GM23338 (cell line): ENCODE data around the gene KRTAP16-1. TPM values are rescaled to one million over a fixed set of nuclear protein-coding genes. Genes with fewer than 3 reads are reported as not detected.

Experiments used
- ATAC-seq: fragments of 200-7000 bp; cut with Tn5 transposase; 3 replicates; pipeline ENCODE4 v1.9.1; 2020
- DNase-seq: peaks from one replicate; pipeline ENCODE4 v3.0.0-alpha.2; 2015; ENCODE audit warnings: low spot score
- H2AFZ ChIP-seq: fragments of 200-600 bp; sonication (generic); 2 replicates; pipeline ENCODE4 v1.8.0; 2016; ENCODE audit warnings: antibody characterized with exemption, mild to moderate bottlenecking, moderate library complexity
- H3F3A ChIP-seq: fragments of 200-600 bp; sonication (generic); replicated peaks from 2 replicates; pipeline ENCODE4 v1.8.0; 2017; ENCODE audit warnings: antibody characterized with exemption, mixed run types, low read depth
- H3K27ac ChIP-seq: fragments of 200-600 bp; sonication (generic); 2 replicates; pipeline ENCODE4 v1.6.1; 2016; ENCODE audit warnings: low read depth
- H3K27me3 ChIP-seq: fragments of 200-600 bp; sonication (generic); 2 replicates; pipeline ENCODE4 v1.8.0; 2016; ENCODE audit warnings: mild to moderate bottlenecking, mixed run types, moderate library complexity; ENCODE audit not compliant: insufficient read depth
- H3K36me3 ChIP-seq: fragments of 200-600 bp; sonication (generic); 2 replicates; pipeline ENCODE4 v1.8.0; 2016; ENCODE audit warnings: mild to moderate bottlenecking; ENCODE audit not compliant: insufficient read depth
- H3K4me1 ChIP-seq: fragments of 200-600 bp; sonication (generic); 2 replicates; pipeline ENCODE4 v1.8.0; 2016; ENCODE audit warnings: mild to moderate bottlenecking, moderate library complexity; ENCODE audit not compliant: insufficient read depth
- H3K4me2 ChIP-seq: fragments of 200-600 bp; sonication (generic); 2 replicates; pipeline ENCODE4 v1.7.1; 2017; ENCODE audit warnings: mixed run types
- H3K4me3 ChIP-seq: fragments of 200-600 bp; sonication (generic); 2 replicates; pipeline ENCODE4 v1.6.1; 2016; ENCODE audit warnings: mixed run types
- H3K79me2 ChIP-seq: fragments of 200-600 bp; sonication (generic); replicated peaks from 2 replicates; pipeline ENCODE4 v1.8.0; 2017; ENCODE audit warnings: mild to moderate bottlenecking; ENCODE audit not compliant: insufficient read depth
- H3K9me2 ChIP-seq: fragments of 200-600 bp; sonication (generic); 2 replicates; pipeline ENCODE4 v1.8.0; 2017; ENCODE audit not compliant: insufficient read depth
- H4K20me1 ChIP-seq: fragments of 200-600 bp; sonication (generic); replicated peaks from 2 replicates; pipeline ENCODE4 v1.8.0; 2017; ENCODE audit warnings: mild to moderate bottlenecking; ENCODE audit not compliant: insufficient read depth
- H3K27ac Mint-ChIP-seq: 2 replicates; pipeline ENCODE4 v1.8.0; 2020; ENCODE audit warnings: inconsistent platforms, mild to moderate bottlenecking, moderate library complexity, mixed read lengths
- H3K27me3 Mint-ChIP-seq: 3 replicates; pipeline ENCODE4 v1.8.0; 2022; ENCODE audit warnings: low read depth, mild to moderate bottlenecking, moderate library complexity, mixed read lengths, inconsistent platforms; ENCODE audit not compliant: insufficient read depth, poor library complexity
- H3K36me3 Mint-ChIP-seq: 3 replicates; pipeline ENCODE4 v1.8.0; 2021; ENCODE audit warnings: low read depth, mild to moderate bottlenecking, inconsistent platforms, moderate library complexity, mixed read lengths
- H3K4me1 Mint-ChIP-seq: 3 replicates; pipeline ENCODE4 v1.8.0; 2020; ENCODE audit warnings: mild to moderate bottlenecking, inconsistent platforms, mixed read lengths
- H3K4me3 Mint-ChIP-seq: 3 replicates; pipeline ENCODE4 v1.8.0; 2021; ENCODE audit warnings: moderate library complexity, mild to moderate bottlenecking, inconsistent platforms, mixed read lengths
- H3K9me3 Mint-ChIP-seq: 3 replicates; pipeline ENCODE4 v1.8.0; 2020; ENCODE audit warnings: moderate library complexity, mild to moderate bottlenecking, inconsistent platforms, mixed read lengths
- CREB1 ChIP-seq: fragments of 250-450 bp; sonication (Bioruptor Pico); IDR thresholded peaks from 2 replicates; pipeline ENCODE4 v1.5.0; 2020; ENCODE audit warnings: low read depth, mild to moderate bottlenecking, moderate library complexity
- EZH2 ChIP-seq: fragments of 200-600 bp; sonication (generic); IDR thresholded peaks from one replicate; pipeline ENCODE4 v1.8.0; 2017; ENCODE audit warnings: antibody characterized with exemption, mild to moderate bottlenecking, low read depth; ENCODE audit not compliant: unreplicated experiment
- JUNB ChIP-seq: IDR thresholded peaks from one replicate; pipeline ENCODE4 v1.6.1; 2016; ENCODE audit warnings: antibody characterized with exemption; ENCODE audit not compliant: unreplicated experiment
- POLR2AphosphoS5 ChIP-seq: IDR thresholded peaks from 2 replicates; pipeline ENCODE4 v1.6.1; 2016; ENCODE audit warnings: antibody characterized with exemption, low read depth
- STAT1 ChIP-seq: IDR thresholded peaks from one replicate; pipeline ENCODE4 v1.6.1; 2016; ENCODE audit warnings: antibody characterized with exemption; ENCODE audit not compliant: unreplicated experiment
- ZNF114 ChIP-seq: fragments of 250-450 bp; sonication (Bioruptor Pico); IDR thresholded peaks from 2 replicates; pipeline ENCODE4 v1.5.0; 2020; ENCODE audit warnings: mild to moderate bottlenecking, moderate library complexity
- polyA plus RNA-seq: library from polyadenylated mRNA; unstranded; fragments of >200 nt; fragmentation: Nextera tagmentation; extraction: Ambion mirVana; gene quantifications from 2 replicates; pipeline ENCODE4 v1.2.1, GENCODE V29; 2016
- total RNA-seq: library from RNA; depleted of rRNA; stranded (reverse); fragments of >200 nt; shearing (Covaris generic); gene quantifications from 2 replicates; pipeline ENCODE4 v1.2.3, GENCODE V29; 2014
- TF ChIP-seq, protein P1 (sequence below), 2 experiments: fragments of 200-600 bp in 1 of 2; sonication (generic) in 1 of 2; conservative IDR thresholded peaks; 2 replicates each; pipeline versions ENCODE4 v1.5.1 to v1.6.1; 2016 to 2017; ENCODE audit warnings: antibody characterized with exemption in 2 of 2, low read depth in 2 of 2, mild to moderate bottlenecking in 2 of 2, moderate library complexity in 1 of 2
- TF ChIP-seq, protein P2 (sequence below): IDR thresholded peaks from 2 replicates; pipeline ENCODE4 v1.6.1; 2016; ENCODE audit warnings: antibody characterized with exemption
- TF ChIP-seq, protein P3 (sequence below): fragments of 250-450 bp; sonication (Bioruptor Pico); IDR thresholded peaks from 2 replicates; pipeline ENCODE4 v1.5.0; 2020; ENCODE audit warnings: mild to moderate bottlenecking, moderate library complexity

Gene KRTAP16-1
- total and polyA plus RNA-seq, 2 experiments from 2014 or later: not detected

DNA sequence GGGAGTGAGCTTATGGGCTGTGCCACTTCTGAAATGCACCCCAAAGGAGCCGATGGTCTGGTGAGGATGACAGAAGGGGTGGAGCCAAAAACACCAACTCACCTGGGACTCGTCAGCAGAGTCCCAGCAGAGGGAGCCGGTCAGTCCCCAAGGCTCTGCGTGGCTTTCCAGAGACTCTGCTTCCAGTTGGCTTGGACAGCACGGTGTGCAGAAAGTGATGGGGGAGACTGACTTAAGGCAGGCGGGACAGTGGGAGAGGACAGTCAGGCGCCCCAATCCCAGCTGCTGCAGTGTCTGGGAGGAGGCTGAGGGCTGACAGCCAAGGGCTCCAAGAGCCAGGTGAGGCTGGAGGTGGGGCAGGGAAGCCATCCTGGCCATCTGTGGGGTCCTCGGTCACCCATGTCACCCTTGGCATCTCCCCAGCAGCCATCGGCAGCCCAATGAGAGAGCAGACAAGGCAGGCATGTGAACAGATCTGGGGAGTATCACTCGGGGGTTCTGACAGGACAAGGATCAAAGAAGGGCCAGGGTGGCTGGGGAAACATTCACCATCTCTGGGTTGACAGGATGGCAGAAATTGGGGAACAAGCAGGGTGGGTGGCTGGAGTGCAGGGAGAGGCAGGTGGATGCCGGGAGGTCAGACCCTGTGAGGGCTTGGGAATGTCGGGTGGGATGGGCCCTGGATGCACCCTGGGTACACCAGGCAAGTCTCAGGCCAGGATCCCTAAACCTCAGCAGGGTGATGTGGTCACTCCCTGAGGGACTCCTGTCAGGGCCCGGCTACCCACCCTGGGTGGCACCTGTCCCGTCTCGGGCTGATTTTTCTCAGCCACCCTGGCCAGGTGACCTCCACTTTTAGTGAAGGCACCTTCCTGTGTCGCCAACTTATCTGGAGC lies 15.3 kb upstream of the KRTAP16-1 start:
- Histone ChIP-seq H3K27me3 (no peaks in the 10 kb centered on the region), H3K27ac (no peak overlapping the region), H3K4me3 (no peak overlapping the region), H3K4me2 (no peak overlapping the region), H3K4me1 (no peaks in the 10 kb centered on the region), H3F3A (no peaks in the 10 kb centered on the region), H3K9me2 (no peaks in the 10 kb centered on the region), H3K79me2 (no peaks in the 10 kb centered on the region), H2AFZ (peak overlapping the region; percentile 47; the same call in 1 of the 2 replicates), H4K20me1 (no peaks in the 10 kb centered on the region), H3K36me3 (no peaks in the 10 kb centered on the region)
- no peaks in the 10 kb centered on the region; the same call in 2 of the 3 replicates for H3K4me1 Mint-ChIP-seq
- H3K4me3 Mint-ChIP-seq: no peak overlapping the region
- no peak overlapping the region for H3K27ac Mint-ChIP-seq
- H3K36me3 Mint-ChIP-seq: peaks cover 6% of the 10 kb centered on the region; the same call in 1 of the 3 replicates
- H3K27me3 Mint-ChIP-seq: peaks cover 9% of the 10 kb centered on the region
- H3K9me3 Mint-ChIP-seq: peaks cover 8% of the 10 kb centered on the region; the same call in 1 of the 3 replicates
- TF ChIP-seq, protein P1, sequence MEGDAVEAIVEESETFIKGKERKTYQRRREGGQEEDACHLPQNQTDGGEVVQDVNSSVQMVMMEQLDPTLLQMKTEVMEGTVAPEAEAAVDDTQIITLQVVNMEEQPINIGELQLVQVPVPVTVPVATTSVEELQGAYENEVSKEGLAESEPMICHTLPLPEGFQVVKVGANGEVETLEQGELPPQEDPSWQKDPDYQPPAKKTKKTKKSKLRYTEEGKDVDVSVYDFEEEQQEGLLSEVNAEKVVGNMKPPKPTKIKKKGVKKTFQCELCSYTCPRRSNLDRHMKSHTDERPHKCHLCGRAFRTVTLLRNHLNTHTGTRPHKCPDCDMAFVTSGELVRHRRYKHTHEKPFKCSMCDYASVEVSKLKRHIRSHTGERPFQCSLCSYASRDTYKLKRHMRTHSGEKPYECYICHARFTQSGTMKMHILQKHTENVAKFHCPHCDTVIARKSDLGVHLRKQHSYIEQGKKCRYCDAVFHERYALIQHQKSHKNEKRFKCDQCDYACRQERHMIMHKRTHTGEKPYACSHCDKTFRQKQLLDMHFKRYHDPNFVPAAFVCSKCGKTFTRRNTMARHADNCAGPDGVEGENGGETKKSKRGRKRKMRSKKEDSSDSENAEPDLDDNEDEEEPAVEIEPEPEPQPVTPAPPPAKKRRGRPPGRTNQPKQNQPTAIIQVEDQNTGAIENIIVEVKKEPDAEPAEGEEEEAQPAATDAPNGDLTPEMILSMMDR (conservative IDR thresholded peaks at IDR 0.05; ENCODE audit: low read depth in 2 of 2): peak; percentile 52 to 77
- TF ChIP-seq, protein P2, sequence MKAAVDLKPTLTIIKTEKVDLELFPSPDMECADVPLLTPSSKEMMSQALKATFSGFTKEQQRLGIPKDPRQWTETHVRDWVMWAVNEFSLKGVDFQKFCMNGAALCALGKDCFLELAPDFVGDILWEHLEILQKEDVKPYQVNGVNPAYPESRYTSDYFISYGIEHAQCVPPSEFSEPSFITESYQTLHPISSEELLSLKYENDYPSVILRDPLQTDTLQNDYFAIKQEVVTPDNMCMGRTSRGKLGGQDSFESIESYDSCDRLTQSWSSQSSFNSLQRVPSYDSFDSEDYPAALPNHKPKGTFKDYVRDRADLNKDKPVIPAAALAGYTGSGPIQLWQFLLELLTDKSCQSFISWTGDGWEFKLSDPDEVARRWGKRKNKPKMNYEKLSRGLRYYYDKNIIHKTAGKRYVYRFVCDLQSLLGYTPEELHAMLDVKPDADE: no peak
- TF ChIP-seq CREB1 (CRISPR knock-in tag): 0 out of 2 replicates have a peak, but pooled peaks have one; percentile 20
- ATAC-seq: peak; percentile 93
- DNase-seq: peak; percentile 79

DNA sequence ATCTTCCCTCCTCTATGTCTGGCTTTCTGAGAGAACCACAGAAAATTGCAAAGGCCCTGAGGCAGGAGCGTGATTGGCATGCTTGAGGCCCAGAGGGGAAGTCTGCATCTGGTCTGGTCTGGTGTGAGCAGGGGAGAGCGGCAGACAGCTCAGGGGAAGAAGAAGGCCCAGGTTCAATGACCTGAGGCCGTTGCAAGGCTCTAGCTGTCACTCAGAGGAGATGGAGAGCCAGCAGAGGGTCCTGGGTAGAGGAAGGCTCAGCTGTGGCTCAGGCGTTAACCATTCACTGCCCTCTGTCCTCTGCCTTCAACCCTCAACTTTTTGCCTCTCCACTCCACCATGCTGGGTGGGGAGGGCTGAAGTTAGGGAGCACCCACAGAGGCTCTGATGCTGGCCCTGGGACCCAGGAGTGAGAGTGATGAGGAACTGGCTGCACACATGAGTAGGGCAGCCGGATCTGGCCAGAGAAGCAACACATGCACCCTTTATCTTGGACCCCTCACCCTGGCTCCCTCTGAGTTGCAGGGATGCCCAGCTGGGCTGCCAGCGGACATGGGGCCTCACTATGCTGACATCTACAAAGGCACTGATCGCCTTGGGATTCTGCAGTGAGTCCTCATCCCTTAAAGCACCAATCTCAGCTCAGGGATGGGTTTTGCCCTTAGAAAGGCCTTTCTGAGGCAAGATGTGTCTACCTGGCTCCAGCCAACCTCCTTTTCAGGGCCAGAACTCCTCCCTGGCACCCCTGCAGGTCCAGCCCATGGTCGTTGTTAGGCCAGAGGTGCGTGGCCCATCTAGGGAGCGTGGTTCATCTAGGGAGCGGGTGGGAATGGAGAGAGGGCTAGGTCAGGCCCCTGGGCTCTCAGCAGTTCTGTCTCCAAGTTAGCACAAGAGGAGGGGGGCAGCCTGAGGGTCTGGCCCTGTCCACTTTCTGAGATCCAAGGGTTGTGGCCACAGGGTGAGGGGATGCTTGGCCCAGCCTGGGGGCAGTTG lies 14.1 kb upstream of the KRTAP16-1 start:
- Histone ChIP-seq H3K79me2 (no peaks in the 10 kb centered on the region), H3K27me3 (no peaks in the 10 kb centered on the region), H3K4me1 (no peaks in the 10 kb centered on the region), H4K20me1 (no peaks in the 10 kb centered on the region), H3K36me3 (no peaks in the 10 kb centered on the region), H3K4me3 (no peak overlapping the region), H3F3A (no peaks in the 10 kb centered on the region), H2AFZ (no peak overlapping the region; the same call in 1 of the 2 replicates), H3K4me2 (no peak overlapping the region), H3K27ac (no peak overlapping the region), H3K9me2 (no peaks in the 10 kb centered on the region)
- Mint-ChIP-seq H3K27me3 (peaks cover 9% of the 10 kb centered on the region), H3K9me3 (peaks cover 9% of the 10 kb centered on the region; the same call in 2 of the 3 replicates), H3K27ac (no peak overlapping the region), H3K4me3 (no peak overlapping the region), H3K4me1 (no peaks in the 10 kb centered on the region; the same call in 2 of the 3 replicates), H3K36me3 (peaks cover 6% of the 10 kb centered on the region; the same call in 1 of the 3 replicates)
- DNase-seq: no peak
- ATAC-seq: no peak
- TF ChIP-seq ZNF114 (CRISPR knock-in tag) (no peak), JUNB (no peak), STAT1 (no peak), EZH2 (no peak), POLR2AphosphoS5 (no peak)
- TF ChIP-seq, protein P3, sequence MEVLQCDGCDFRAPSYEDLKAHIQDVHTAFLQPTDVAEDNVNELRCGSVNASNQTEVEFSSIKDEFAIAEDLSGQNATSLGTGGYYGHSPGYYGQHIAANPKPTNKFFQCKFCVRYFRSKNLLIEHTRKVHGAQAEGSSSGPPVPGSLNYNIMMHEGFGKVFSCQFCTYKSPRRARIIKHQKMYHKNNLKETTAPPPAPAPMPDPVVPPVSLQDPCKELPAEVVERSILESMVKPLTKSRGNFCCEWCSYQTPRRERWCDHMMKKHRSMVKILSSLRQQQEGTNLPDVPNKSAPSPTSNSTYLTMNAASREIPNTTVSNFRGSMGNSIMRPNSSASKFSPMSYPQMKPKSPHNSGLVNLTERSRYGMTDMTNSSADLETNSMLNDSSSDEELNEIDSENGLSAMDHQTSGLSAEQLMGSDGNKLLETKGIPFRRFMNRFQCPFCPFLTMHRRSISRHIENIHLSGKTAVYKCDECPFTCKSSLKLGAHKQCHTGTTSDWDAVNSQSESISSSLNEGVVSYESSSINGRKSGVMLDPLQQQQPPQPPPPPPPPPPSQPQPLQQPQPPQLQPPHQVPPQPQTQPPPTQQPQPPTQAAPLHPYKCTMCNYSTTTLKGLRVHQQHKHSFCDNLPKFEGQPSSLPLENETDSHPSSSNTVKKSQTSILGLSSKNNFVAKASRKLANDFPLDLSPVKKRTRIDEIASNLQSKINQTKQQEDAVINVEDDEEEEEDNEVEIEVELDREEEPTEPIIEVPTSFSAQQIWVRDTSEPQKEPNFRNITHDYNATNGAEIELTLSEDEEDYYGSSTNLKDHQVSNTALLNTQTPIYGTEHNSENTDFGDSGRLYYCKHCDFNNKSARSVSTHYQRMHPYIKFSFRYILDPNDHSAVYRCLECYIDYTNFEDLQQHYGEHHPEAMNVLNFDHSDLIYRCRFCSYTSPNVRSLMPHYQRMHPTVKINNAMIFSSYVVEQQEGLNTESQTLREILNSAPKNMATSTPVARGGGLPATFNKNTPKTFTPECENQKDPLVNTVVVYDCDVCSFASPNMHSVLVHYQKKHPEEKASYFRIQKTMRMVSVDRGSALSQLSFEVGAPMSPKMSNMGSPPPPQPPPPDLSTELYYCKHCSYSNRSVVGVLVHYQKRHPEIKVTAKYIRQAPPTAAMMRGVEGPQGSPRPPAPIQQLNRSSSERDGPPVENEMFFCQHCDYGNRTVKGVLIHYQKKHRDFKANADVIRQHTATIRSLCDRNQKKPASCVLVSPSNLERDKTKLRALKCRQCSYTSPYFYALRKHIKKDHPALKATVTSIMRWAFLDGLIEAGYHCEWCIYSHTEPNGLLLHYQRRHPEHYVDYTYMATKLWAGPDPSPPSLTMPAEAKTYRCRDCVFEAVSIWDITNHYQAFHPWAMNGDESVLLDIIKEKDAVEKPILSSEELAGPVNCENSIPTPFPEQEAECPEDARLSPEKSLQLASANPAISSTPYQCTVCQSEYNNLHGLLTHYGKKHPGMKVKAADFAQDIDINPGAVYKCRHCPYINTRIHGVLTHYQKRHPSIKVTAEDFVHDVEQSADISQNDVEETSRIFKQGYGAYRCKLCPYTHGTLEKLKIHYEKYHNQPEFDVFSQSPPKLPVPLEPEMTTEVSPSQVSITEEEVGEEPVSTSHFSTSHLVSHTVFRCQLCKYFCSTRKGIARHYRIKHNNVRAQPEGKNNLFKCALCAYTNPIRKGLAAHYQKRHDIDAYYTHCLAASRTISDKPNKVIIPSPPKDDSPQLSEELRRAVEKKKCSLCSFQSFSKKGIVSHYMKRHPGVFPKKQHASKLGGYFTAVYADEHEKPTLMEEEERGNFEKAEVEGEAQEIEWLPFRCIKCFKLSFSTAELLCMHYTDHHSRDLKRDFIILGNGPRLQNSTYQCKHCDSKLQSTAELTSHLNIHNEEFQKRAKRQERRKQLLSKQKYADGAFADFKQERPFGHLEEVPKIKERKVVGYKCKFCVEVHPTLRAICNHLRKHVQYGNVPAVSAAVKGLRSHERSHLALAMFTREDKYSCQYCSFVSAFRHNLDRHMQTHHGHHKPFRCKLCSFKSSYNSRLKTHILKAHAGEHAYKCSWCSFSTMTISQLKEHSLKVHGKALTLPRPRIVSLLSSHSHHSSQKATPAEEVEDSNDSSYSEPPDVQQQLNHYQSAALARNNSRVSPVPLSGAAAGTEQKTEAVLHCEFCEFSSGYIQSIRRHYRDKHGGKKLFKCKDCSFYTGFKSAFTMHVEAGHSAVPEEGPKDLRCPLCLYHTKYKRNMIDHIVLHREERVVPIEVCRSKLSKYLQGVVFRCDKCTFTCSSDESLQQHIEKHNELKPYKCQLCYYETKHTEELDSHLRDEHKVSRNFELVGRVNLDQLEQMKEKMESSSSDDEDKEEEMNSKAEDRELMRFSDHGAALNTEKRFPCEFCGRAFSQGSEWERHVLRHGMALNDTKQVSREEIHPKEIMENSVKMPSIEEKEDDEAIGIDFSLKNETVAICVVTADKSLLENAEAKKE (CRISPR knock-in tag): no peak
